Lower leg skin (tissue), 4 donors: ENCODE results near the gene CXCR2. TPM values are rescaled to one million over a fixed set of nuclear protein-coding genes. Genes with fewer than 3 reads are reported as not detected.
"Not testable (repeated sequence)": the region's sequence is repeated elsewhere in the genome, so short reads cannot be mapped to it uniquely, and the experiment has no call there.

Experiments used
- DNase-seq, 2 donors: peaks; one replicate each; pipeline ENCODE4 v3.0.0-alpha.2; 2019; ENCODE audit warnings: low spot score in 2 of 2
- H3K4me3 ChIP-seq: fragments of 200-600 bp; sonication (generic); 2 replicates; pipeline ENCODE4 v1.5.1; 2017; ENCODE audit warnings: mild to moderate bottlenecking, low read depth; ENCODE audit not compliant: poor library complexity, severe bottlenecking
- CTCF ChIP-seq, 3 donors: fragments of 450-650 bp; IDR thresholded peaks; one replicate each; pipeline ENCODE4 v1.5.1; 2016; ENCODE audit warnings: antibody characterized with exemption in 3 of 3, mild to moderate bottlenecking in 3 of 3, moderate library complexity in 2 of 3
- POLR2A ChIP-seq, 2 donors: fragments of 450-650 bp; IDR thresholded peaks; one replicate each; pipeline ENCODE4 v1.6.1; 2016 to 2017; ENCODE audit warnings: antibody characterized with exemption in 2 of 2, mild to moderate bottlenecking in 1 of 2, moderate library complexity in 1 of 2
- WGBS, 2 donors: methylation state at CpG; one replicate each; pipeline ENCODE4 v1.1.5; 2018; 5-methylcytosine and 5-hydroxymethylcytosine counted together
- intact Hi-C: fragments of 100-400 bp; cut with DNase I; formaldehyde crosslinking; loops from one replicate; pipeline ENCODE4 v1.15.0; 2023; ENCODE audit warnings: low total_unique reads
- total RNA-seq, 4 donors: library from RNA; depleted of rRNA; stranded (reverse); fragments of >200 nt; gene quantifications; one replicate each; pipeline ENCODE4 v1.1.0, GENCODE V29; 2016

The CXCR2 gene
- total RNA-seq, 4 donors from 2014 or later: 1.7 to 2.8 (median 1.8) TPM

- no peak for TF ChIP-seq CTCF (IDR thresholded peaks at IDR 0.05)
- TF ChIP-seq POLR2A (IDR thresholded peaks at IDR 0.05): no peak
- DNase-seq: no peak
- 34 to 50% methylated on average over 1 of the region's 1 CpG for WGBS, 2 donors
- no peak overlapping the region for H3K4me3 ChIP-seq
- intact Hi-C loops: no loop called here
Observed at GRCh38 chr2:218168016-218168415, 42.2 kb downstream of the CXCR2 start.

DNA sequence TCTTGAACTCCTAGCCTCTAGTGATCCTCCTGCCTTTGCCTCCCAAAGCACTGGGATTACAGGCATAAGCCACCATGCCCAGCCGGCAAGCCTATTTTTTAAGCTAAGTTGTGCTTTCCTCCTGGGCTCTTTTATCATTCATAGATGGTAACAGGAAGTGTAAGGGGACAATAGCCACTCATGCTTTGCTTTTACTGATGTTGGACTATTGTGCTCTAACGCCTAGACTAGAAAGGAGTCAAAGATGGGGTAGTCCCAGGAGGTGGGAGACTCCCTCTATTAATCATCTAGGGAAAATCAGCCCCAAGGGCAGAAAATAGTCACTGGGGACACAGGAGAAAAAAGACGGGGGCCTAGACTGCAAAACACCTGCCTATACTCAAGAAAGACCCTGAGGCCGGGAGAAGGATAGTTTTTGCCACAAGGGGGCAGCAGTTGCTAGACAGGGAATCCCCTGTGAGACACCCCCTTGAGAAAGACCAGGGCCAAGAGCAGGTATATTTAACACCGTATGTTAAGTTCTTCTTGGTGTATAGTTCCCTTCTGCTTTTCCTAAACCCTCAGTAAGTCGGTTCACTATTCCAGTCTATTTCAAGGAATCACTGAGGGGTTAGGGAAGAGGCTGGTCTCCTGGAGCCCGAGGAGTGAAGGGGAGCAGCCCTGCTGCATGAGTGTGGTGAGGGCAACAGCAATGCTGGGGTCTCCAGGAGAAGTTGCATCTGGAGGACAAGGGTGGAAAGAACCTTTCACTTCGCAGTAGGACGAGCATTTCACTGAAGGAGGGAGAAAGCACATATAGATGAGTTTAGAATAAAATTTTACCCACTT is 43.0 kb downstream of the CXCR2 start:
- intact Hi-C loops: no loop called here
- no peak for DNase-seq
- WGBS, 2 donors: 57 to 61% methylated on average over 9 of the region's 9 CpGs
- no peak overlapping the region for H3K4me3 ChIP-seq
- TF ChIP-seq POLR2A (IDR thresholded peaks at IDR 0.05) (no peak), CTCF (IDR thresholded peaks at IDR 0.05) (no peak)

- TF ChIP-seq POLR2A (IDR thresholded peaks at IDR 0.05): no peak
- TF ChIP-seq CTCF (IDR thresholded peaks at IDR 0.05): no peak
- no peak overlapping the region for H3K4me3 ChIP-seq
- WGBS, 2 donors: 62 to 67% methylated on average over 5 of the region's 5 CpGs
- intact Hi-C loops: no loop called here
- DNase-seq: no peak
Observed at GRCh38 chr2:218169757-218170546, 44.1 kb downstream of the CXCR2 start.

DNA sequence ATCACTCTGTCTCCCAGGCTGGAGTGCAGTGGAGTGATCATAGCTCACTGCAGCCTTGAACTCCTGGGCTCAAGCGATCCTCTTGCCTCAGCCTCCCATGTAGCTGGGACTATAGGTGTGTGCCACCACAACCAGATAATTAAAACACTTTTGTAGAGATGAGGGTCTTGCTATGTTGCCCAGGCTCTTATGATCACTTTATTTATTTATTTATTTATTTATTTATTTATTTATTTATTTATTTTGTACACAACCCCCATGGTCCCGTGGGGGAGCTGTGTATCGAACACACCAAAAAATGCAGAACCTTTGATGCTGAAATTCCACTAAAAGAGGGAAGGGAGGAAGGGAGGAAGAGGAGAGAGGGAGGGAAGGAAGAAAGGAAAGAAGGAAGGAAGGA is 45.9 kb downstream of the CXCR2 start:
- WGBS, 2 donors: 83 to 89% methylated on average over 3 of the region's 3 CpGs
- intact Hi-C loops, DNase-seq, H3K4me3 ChIP-seq: not testable (repeated sequence)

DNA sequence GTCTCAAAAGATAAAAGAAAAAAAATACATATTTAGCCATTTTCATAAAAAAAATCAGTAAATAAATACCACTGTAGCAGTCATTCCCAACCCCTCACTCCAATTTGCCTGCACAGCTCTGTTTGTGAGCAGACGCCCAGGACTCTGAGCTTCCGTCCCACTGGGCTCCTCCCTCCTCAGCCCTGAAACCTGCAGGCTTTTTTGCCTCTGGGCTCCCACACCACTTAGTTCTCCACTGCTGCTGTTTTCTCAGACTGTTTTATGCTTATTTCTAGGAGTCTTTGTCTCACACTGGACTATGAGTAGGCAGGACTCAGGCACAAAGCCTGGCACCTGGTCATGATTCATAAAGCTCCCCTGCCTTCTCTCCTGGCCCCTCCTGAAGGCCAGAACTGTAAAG is 47.0 kb downstream of the CXCR2 start:
- H3K4me3 ChIP-seq: no peak overlapping the region
- intact Hi-C loops: no loop called here
- WGBS, 2 donors: 82% methylated on average over 2 of the region's 2 CpGs
- TF ChIP-seq CTCF (IDR thresholded peaks at IDR 0.05) (no peak), POLR2A (IDR thresholded peaks at IDR 0.05) (no peak)
- DNase-seq: no peak

DNA sequence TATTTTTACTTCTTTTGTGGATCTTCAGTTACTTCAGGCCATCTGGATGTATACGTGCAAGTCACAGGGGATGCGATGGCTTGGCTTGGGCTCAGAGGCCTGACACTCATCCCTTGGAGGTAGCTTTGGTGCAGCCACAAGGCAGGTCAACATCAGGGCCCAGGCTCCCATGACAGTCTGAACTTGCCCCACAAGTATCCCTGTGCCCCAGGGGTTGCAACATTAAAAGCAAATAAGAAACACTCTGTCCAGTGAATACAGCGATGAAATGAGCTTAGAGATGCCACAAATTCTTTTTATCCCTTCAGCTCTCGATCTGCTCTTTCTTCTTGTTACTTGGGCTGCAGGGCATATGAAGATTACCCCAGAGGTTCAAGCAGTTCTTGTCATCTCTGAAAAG is 54.0 kb downstream of the CXCR2 start:
- DNase-seq: no peak
- no peak overlapping the region for H3K4me3 ChIP-seq
- intact Hi-C loops: loop anchor here (10.0 kb wide), 1 partner anchor 85 kb away; the partner anchor contains the start of gene GPBAR1
- no peak for TF ChIP-seq POLR2A (IDR thresholded peaks at IDR 0.05)
- no peak for TF ChIP-seq CTCF (IDR thresholded peaks at IDR 0.05)
- 86 to 87% methylated on average over 4 of the region's 4 CpGs for WGBS, 2 donors
